ENCODE data around the gene CCDC81.
"Not testable (repeated sequence)": the region's sequence is repeated elsewhere in the genome, so short reads cannot be mapped to it uniquely, and the experiment has no call there.

The CCDC81 gene

DNA sequence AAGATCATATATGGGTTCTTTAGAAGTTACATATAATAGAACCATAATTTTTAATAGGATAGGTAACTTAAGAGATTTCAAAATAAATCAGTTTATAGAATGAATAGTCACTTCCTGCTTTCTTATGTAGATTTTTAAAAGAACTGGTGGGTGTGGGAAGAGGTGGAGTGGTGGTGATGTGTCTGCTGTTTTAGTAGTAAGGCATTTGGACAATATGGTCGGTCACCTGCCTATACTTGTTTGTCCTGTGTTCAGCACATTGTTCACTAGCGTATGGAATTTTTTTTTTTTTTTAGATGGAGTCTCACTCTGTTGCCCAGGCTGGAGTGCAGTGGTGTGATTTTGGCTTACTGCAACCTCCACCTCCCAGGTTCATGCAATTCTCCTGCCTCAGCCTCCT is 39.3 kb downstream of the CCDC81 start:
- no peak for TF ChIP-seq ARNT (IDR thresholded peaks at IDR 0.05)
- no peak for TF ChIP-seq SP1 (IDR thresholded peaks at IDR 0.05)
- no peak for TF ChIP-seq L3MBTL2 (conservative IDR thresholded peaks at IDR 0.05)
- no peak for TF ChIP-seq HDGF (IDR thresholded peaks at IDR 0.05; ENCODE audit: borderline replicate concordance)
- TF ChIP-seq ELF4 (IDR thresholded peaks at IDR 0.05), result no peak
- TF ChIP-seq ZNF384 (IDR thresholded peaks at IDR 0.05), result no peak
- TF ChIP-seq FOXM1 (IDR thresholded peaks at IDR 0.05; ENCODE audit: borderline replicate concordance), result no peak
- TF ChIP-seq NFRKB (IDR thresholded peaks at IDR 0.05), result no peak
- TF ChIP-seq, protein P1, sequence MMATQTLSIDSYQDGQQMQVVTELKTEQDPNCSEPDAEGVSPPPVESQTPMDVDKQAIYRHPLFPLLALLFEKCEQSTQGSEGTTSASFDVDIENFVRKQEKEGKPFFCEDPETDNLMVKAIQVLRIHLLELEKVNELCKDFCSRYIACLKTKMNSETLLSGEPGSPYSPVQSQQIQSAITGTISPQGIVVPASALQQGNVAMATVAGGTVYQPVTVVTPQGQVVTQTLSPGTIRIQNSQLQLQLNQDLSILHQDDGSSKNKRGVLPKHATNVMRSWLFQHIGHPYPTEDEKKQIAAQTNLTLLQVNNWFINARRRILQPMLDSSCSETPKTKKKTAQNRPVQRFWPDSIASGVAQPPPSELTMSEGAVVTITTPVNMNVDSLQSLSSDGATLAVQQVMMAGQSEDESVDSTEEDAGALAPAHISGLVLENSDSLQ (IDR thresholded peaks at IDR 0.05), result no peak
- ChIA-PET POLR2A (no interaction called here), CTCF (no interaction called here)
- no peak for DNase-seq (ENCODE audit: extremely low spot score)

DNA sequence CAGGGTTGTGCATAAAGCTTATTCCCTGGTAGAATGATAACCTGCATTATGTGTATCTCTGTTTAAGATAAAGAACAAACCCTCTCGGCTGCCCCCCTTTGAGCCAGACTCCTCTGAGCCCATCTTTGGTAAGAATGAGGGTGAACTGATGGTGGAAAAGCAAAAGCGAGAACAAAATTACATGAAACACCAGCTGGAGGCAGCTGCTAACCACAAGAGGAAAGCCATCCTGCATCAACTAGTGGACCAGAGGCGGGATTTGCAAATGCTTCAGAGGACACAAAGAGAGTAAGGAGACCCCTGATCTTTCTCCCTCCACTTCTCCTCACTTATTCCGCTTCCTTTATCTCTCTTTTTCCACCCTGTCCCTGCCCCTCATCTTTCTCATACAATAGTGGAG is 40.3 kb downstream of the CCDC81 start:
- CTCF ChIA-PET, result interaction anchor here (0.6 kb wide), 1 partner anchor 589 kb away, joined by 3 read pairs; no protein-coding TSS in a partner anchor
- POLR2A ChIA-PET, result no interaction called here
- DNase-seq (ENCODE audit: extremely low spot score), result no peak
- TF ChIP-seq HDGF (IDR thresholded peaks at IDR 0.05; ENCODE audit: borderline replicate concordance) (no peak), LEF1 (IDR thresholded peaks at IDR 0.05; ENCODE audit: borderline replicate concordance) (no peak)

DNA sequence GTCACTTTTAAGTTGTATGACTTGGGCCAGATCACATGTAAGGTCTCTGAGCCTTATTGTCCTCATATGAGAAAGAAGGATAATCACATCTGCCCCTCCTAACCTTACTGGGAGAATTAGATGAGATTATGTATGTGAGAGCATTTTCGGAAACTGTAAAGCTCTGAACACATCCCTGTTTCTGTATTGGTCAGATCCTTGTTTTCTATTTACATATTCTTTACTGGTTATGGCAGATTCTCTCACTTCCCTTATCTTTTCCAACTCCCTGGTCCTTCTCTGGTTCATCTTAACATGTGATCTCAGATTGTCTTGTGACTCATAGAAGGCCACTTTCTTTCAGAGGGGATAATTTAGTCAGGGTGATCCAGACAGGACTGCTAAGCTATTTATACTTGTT is 41.8 kb downstream of the CCDC81 start:
- DNase-seq (ENCODE audit: extremely low spot score), result no peak
- CTCF ChIA-PET, result no interaction called here
- TF ChIP-seq ELF4 (IDR thresholded peaks at IDR 0.05) (no peak), ARNT (IDR thresholded peaks at IDR 0.05) (no peak), NFRKB (IDR thresholded peaks at IDR 0.05) (no peak), HDGF (IDR thresholded peaks at IDR 0.05; ENCODE audit: borderline replicate concordance) (no peak), LEF1 (IDR thresholded peaks at IDR 0.05; ENCODE audit: borderline replicate concordance) (no peak), ZNF384 (IDR thresholded peaks at IDR 0.05) (no peak), BHLHE40 (IDR thresholded peaks at IDR 0.05; ENCODE audit: borderline replicate concordance) (no peak), SP1 (IDR thresholded peaks at IDR 0.05) (no peak), FOXM1 (IDR thresholded peaks at IDR 0.05; ENCODE audit: borderline replicate concordance) (no peak), SUZ12 (IDR thresholded peaks at IDR 0.05) (no peak), TARDBP (IDR thresholded peaks at IDR 0.05) (no peak), FOXA1 (IDR thresholded peaks at IDR 0.05) (no peak), L3MBTL2 (conservative IDR thresholded peaks at IDR 0.05) (no peak), FOXK2 (IDR thresholded peaks at IDR 0.05) (no peak), CTBP1 (IDR thresholded peaks at IDR 0.05; ENCODE audit: borderline replicate concordance) (no peak)
- TF ChIP-seq, protein P1 (IDR thresholded peaks at IDR 0.05), result no peak
- POLR2A ChIA-PET, result no interaction called here

DNA sequence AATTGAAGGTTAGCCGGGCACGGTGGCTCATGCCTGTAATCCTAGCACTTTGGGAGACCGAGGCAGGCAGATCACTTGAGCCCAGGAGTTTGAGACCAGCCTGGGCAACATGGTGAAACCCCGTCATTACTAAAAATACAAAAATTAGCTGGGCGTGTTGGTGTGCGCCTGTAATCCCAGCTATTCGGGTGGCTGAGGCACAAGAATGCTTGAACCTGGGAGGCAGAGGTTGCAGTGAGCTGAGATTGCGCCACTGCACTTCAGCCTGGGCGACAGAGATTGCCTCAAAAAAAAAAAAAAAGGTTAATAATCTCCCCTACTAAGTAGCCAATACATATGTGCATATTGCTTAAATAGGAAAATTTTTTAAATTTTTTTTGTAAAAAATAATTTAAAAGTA is 42.3 kb downstream of the CCDC81 start:
- CTCF ChIA-PET; DNase-seq (ENCODE audit: extremely low spot score); POLR2A ChIA-PET: not testable (repeated sequence)

DNA sequence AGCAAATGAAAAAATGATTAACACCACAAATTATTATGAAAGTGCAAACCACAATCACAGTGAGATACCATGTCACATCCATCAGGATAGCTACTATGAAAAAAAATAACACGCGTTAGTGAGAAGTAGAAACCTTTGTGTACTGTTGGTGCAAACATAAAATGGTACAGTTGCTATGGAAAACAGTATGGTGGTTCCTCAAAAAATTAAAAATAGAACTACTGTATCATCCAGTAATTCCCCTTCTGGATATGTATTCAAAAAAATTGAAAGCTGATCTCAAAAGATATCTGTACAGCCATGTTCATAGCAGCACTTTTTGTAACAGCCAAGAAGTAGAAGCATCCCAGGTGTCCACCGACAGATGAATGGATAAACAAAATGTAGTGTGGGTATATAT is 43.4 kb downstream of the CCDC81 start:
- ChIA-PET CTCF (interaction anchor here (0.6 to 1.1 kb wide), 2 partner anchors 24 to 58 kb away, joined by 3 to 5 read pairs; no protein-coding TSS in a partner anchor), POLR2A (no interaction called here)
- no peak for DNase-seq (ENCODE audit: extremely low spot score)
- TF ChIP-seq FOXK2 (IDR thresholded peaks at IDR 0.05), result no peak
- no peak for TF ChIP-seq TARDBP (IDR thresholded peaks at IDR 0.05)
- no peak for TF ChIP-seq L3MBTL2 (conservative IDR thresholded peaks at IDR 0.05)
- TF ChIP-seq NFRKB (IDR thresholded peaks at IDR 0.05), result no peak
- TF ChIP-seq SUZ12 (IDR thresholded peaks at IDR 0.05), result no peak
- TF ChIP-seq CTBP1 (IDR thresholded peaks at IDR 0.05; ENCODE audit: borderline replicate concordance), result no peak
- no peak for TF ChIP-seq FOXA1 (IDR thresholded peaks at IDR 0.05)

DNA sequence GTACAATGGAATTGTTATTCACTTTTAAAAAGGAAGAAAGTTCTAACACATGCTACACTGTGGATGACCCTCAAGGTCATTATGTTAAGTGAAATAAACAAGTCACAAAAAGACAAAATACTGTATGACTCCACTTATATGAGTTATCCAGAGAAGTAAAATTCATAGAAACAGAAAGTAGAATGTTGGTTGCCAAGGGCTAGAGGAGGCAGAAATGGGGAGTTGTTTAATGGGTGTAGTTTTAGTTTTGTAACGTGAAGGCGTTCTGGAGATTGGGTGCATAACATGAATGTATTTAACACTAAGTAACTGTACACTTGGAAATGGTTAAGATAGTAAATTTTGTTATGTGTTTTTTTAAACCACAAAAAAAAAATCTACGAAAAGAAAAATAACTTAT is 43.8 kb downstream of the CCDC81 start:
- no peak for DNase-seq (ENCODE audit: extremely low spot score)
- POLR2A ChIA-PET, result no interaction called here
- no peak for TF ChIP-seq ZNF384 (IDR thresholded peaks at IDR 0.05)
- TF ChIP-seq ELF4 (IDR thresholded peaks at IDR 0.05), result no peak
- no peak for TF ChIP-seq NFRKB (IDR thresholded peaks at IDR 0.05)
- TF ChIP-seq CTBP1 (IDR thresholded peaks at IDR 0.05; ENCODE audit: borderline replicate concordance), result no peak
- TF ChIP-seq ARNT (IDR thresholded peaks at IDR 0.05), result no peak
- no peak for TF ChIP-seq FOXM1 (IDR thresholded peaks at IDR 0.05; ENCODE audit: borderline replicate concordance)
- no peak for TF ChIP-seq LEF1 (IDR thresholded peaks at IDR 0.05; ENCODE audit: borderline replicate concordance)
- no peak for TF ChIP-seq BHLHE40 (IDR thresholded peaks at IDR 0.05; ENCODE audit: borderline replicate concordance)
- TF ChIP-seq, protein P1 (IDR thresholded peaks at IDR 0.05), result no peak
- no peak for TF ChIP-seq HDGF (IDR thresholded peaks at IDR 0.05; ENCODE audit: borderline replicate concordance)
- TF ChIP-seq FOXA1 (IDR thresholded peaks at IDR 0.05), result no peak
- TF ChIP-seq FOXK2 (IDR thresholded peaks at IDR 0.05), result no peak
- TF ChIP-seq SP1 (IDR thresholded peaks at IDR 0.05), result no peak
- CTCF ChIA-PET, result interaction anchor here (1.0 to 1.1 kb wide), 2 partner anchors 24 to 58 kb away, joined by 5 to 6 read pairs; no protein-coding TSS in a partner anchor

DNA sequence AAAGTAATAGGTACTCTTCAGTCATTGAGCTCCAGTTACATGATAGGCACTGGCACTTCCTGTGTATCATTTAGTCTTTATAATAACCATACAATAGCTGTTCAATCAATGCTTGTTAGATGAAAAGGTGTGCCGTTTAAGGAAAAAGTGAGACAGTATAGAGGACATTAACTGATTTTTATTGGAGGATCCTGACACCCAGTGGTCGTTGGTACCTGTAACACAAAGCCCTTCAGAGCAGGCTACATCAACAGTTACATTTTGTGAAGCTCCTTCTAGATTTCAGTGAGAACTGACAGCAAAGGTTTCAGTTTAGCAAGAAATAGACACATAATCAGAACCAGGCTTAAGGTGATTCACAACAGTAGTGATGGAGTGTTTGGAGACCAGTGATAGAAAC is 44.2 kb downstream of the CCDC81 start:
- POLR2A ChIA-PET, result no interaction called here
- CTCF ChIA-PET, result interaction anchor here (0.5 to 1.1 kb wide), 3 partner anchors 24 to 298 kb away, joined by 3 to 6 read pairs (median 5); no protein-coding TSS in a partner anchor
- DNase-seq (ENCODE audit: extremely low spot score), result no peak

More for the DNA sequence above, 44.2 kb downstream of the CCDC81 start:
- no peak for TF ChIP-seq ELF4 (IDR thresholded peaks at IDR 0.05)
- TF ChIP-seq, protein P1 (IDR thresholded peaks at IDR 0.05), result no peak
- no peak for TF ChIP-seq SP1 (IDR thresholded peaks at IDR 0.05)
- TF ChIP-seq BHLHE40 (IDR thresholded peaks at IDR 0.05; ENCODE audit: borderline replicate concordance), result no peak
- TF ChIP-seq HDGF (IDR thresholded peaks at IDR 0.05; ENCODE audit: borderline replicate concordance), result no peak
- no peak for TF ChIP-seq L3MBTL2 (conservative IDR thresholded peaks at IDR 0.05)
- no peak for TF ChIP-seq LEF1 (IDR thresholded peaks at IDR 0.05; ENCODE audit: borderline replicate concordance)
- no peak for TF ChIP-seq TARDBP (IDR thresholded peaks at IDR 0.05)
- TF ChIP-seq FOXK2 (IDR thresholded peaks at IDR 0.05), result no peak
- TF ChIP-seq FOXA1 (IDR thresholded peaks at IDR 0.05), result no peak
- no peak for TF ChIP-seq FOXM1 (IDR thresholded peaks at IDR 0.05; ENCODE audit: borderline replicate concordance)
- no peak for TF ChIP-seq CTBP1 (IDR thresholded peaks at IDR 0.05; ENCODE audit: borderline replicate concordance)
- no peak for TF ChIP-seq SUZ12 (IDR thresholded peaks at IDR 0.05)
- no peak for TF ChIP-seq ZNF384 (IDR thresholded peaks at IDR 0.05)
- TF ChIP-seq ARNT (IDR thresholded peaks at IDR 0.05), result no peak
- TF ChIP-seq NFRKB (IDR thresholded peaks at IDR 0.05), result no peak
